ENCODE results near the gene C16orf78. TPM values are rescaled to one million over a fixed set of nuclear protein-coding genes. Genes with fewer than 3 reads are reported as not detected.

The C16orf78 gene
- polyA plus RNA-seq, 1 donor (not counting 4 experiments of a cell fraction or from before 2014, with no cell fraction given): not detected

DNA sequence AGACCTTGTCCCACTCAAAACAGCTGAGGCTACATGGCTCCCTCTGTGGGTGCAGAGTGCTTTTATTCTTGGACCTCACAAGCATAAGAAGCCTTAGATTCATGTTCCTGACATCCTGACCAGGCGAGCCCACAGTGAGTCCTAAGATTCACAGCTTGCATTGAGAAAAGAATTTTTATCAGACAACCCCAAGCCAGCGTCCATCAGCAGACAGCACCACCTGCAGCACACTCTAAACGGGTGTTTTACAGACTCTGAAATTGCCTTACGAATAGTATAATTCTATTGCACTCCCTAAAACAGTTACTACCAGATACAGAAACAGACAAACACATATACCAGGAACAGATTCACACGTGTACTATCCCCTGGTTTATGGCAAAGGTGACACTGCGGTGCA, 31.9 kb downstream of the C16orf78 start:
- DNase-seq (ENCODE audit: low read depth, low spot score): no peak

DNA sequence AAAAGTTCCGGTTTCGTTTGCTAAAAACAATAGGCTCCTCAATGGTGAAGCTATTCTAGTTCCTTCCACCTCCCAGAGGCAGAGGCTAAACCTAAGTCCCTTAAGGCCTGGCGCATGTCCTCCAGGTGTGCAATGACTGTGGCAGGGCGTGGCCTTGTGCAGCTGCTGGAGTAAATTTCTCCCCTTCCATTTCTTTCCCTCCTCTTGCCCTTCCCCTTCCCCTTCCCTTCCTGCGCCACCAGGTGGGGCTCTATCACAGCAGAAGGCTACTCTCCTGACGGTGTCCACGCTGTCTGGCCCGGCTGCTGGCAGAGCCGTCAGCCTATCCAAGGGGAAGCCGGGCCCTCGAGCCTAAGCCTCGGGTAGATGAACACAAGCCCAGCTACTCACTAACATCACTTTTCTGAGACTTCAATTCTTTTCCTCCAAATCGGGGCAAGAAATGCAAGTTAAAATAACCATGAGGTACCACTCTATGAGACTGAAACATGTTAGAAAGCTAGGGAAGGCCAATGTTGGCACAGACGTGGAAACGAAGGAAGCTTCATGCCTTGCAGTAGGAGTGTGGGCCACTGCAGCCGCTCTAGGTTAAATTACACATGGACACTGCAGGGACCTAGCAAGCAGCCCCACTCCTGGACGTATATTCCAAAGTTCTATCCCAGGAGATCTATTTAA, 34.4 kb downstream of the C16orf78 start:
- Histone ChIP-seq H3K9ac (ENCODE audit: control insufficient read depth, extremely low read depth, insufficient read depth, low read length) (no peak overlapping the region), H3K79me2 (ENCODE audit: control insufficient read depth, insufficient read depth, low read length) (no peaks in the 10 kb centered on the region), H3K27me3 (ENCODE audit: control insufficient read depth, extremely low read depth, insufficient read depth, low read length) (no peaks in the 10 kb centered on the region), H3K27ac (ENCODE audit: control insufficient read depth, insufficient read depth, low read length) (no peak overlapping the region), H3K4me1 (ENCODE audit: control insufficient read depth, extremely low read depth, insufficient read depth, low read length) (no peaks in the 10 kb centered on the region), H3K9me3 (ENCODE audit: control insufficient read depth, low read depth, low read length) (peaks cover 2% of the 10 kb centered on the region), H3K36me3 (ENCODE audit: control insufficient read depth in 2 of 2, extremely low read depth in 1 of 2, insufficient read depth in 2 of 2, low read length in 2 of 2) (no peaks in the 10 kb centered on the region), H3K4me3 (ENCODE audit: control insufficient read depth in 2 of 3, extremely low read depth in 1 of 3, insufficient read depth in 2 of 3, low read depth in 1 of 3, low read length in 3 of 3) (no peak overlapping the region), H3K4me2 (ENCODE audit: control insufficient read depth, extremely low read depth, insufficient read depth, low read depth, low read length) (no peak overlapping the region), H4K20me1 (ENCODE audit: control insufficient read depth, extremely low read depth, insufficient read depth, low read length) (no peaks in the 10 kb centered on the region), H2AFZ (ENCODE audit: control insufficient read depth, low read length) (no peak overlapping the region), H3K9me1 (ENCODE audit: control insufficient read depth, extremely low read depth, insufficient read depth, low read length) (no peaks in the 10 kb centered on the region)
- TF ChIP-seq, protein P1, sequence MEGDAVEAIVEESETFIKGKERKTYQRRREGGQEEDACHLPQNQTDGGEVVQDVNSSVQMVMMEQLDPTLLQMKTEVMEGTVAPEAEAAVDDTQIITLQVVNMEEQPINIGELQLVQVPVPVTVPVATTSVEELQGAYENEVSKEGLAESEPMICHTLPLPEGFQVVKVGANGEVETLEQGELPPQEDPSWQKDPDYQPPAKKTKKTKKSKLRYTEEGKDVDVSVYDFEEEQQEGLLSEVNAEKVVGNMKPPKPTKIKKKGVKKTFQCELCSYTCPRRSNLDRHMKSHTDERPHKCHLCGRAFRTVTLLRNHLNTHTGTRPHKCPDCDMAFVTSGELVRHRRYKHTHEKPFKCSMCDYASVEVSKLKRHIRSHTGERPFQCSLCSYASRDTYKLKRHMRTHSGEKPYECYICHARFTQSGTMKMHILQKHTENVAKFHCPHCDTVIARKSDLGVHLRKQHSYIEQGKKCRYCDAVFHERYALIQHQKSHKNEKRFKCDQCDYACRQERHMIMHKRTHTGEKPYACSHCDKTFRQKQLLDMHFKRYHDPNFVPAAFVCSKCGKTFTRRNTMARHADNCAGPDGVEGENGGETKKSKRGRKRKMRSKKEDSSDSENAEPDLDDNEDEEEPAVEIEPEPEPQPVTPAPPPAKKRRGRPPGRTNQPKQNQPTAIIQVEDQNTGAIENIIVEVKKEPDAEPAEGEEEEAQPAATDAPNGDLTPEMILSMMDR (optimal IDR thresholded peaks at IDR 0.05 in 1 of 3, IDR thresholded peaks at IDR 0.05 in 1 of 3, conservative IDR thresholded peaks at IDR 0.05 in 1 of 3; ENCODE audit: extremely low read depth in 1 of 3, insufficient read depth in 2 of 3, low read length in 3 of 3): peak; percentile 70 to 88 (median 82)
- no peak for TF ChIP-seq EZH2 (IDR thresholded peaks at IDR 0.05; ENCODE audit: low read length)
- dilution Hi-C loops (cut with MboI; ENCODE audit: extremely low pct_ligation_motif_present, low sequenced_read_pairs): no loop called here
- FAIRE-seq (no peak), DNase-seq (ENCODE audit: low read depth, low spot score) (peak; percentile 25)

More for the DNA sequence above, 31.9 kb downstream of the C16orf78 start:
- Histone ChIP-seq H3K27me3 (ENCODE audit: control insufficient read depth, extremely low read depth, insufficient read depth, low read length) (no peaks in the 10 kb centered on the region), H3K4me3 (ENCODE audit: control insufficient read depth in 2 of 3, extremely low read depth in 1 of 3, insufficient read depth in 2 of 3, low read depth in 1 of 3, low read length in 3 of 3) (no peak overlapping the region), H3K9me3 (ENCODE audit: control insufficient read depth, low read depth, low read length) (peaks cover 2% of the 10 kb centered on the region), H3K79me2 (ENCODE audit: control insufficient read depth, insufficient read depth, low read length) (no peaks in the 10 kb centered on the region), H3K27ac (ENCODE audit: control insufficient read depth, insufficient read depth, low read length) (no peak overlapping the region), H3K9me1 (ENCODE audit: control insufficient read depth, extremely low read depth, insufficient read depth, low read length) (no peaks in the 10 kb centered on the region), H3K36me3 (ENCODE audit: control insufficient read depth in 2 of 2, extremely low read depth in 1 of 2, insufficient read depth in 2 of 2, low read length in 2 of 2) (no peaks in the 10 kb centered on the region), H2AFZ (ENCODE audit: control insufficient read depth, low read length) (no peak overlapping the region), H4K20me1 (ENCODE audit: control insufficient read depth, extremely low read depth, insufficient read depth, low read length) (no peaks in the 10 kb centered on the region), H3K4me1 (ENCODE audit: control insufficient read depth, extremely low read depth, insufficient read depth, low read length) (no peaks in the 10 kb centered on the region), H3K4me2 (ENCODE audit: control insufficient read depth, extremely low read depth, insufficient read depth, low read depth, low read length) (no peak overlapping the region), H3K9ac (ENCODE audit: control insufficient read depth, extremely low read depth, insufficient read depth, low read length) (no peak overlapping the region)
- no peak for FAIRE-seq
- dilution Hi-C loops (cut with MboI; ENCODE audit: extremely low pct_ligation_motif_present, low sequenced_read_pairs): no loop called here
- no peak for TF ChIP-seq EZH2 (IDR thresholded peaks at IDR 0.05; ENCODE audit: low read length)
- TF ChIP-seq, protein P1 (optimal IDR thresholded peaks at IDR 0.05 in 1 of 3, IDR thresholded peaks at IDR 0.05 in 1 of 3, conservative IDR thresholded peaks at IDR 0.05 in 1 of 3; ENCODE audit: extremely low read depth in 1 of 3, insufficient read depth in 2 of 3, low read length in 3 of 3): no peak

Measured in keratinocyte (primary cell).